WERI-Rb-1 (cell line): ENCODE data around the gene PAX7.

Source experiments
- DNase-seq: peaks from one replicate; pipeline ENCODE4 v3.0.0-alpha.2; 2020
- H3K27ac ChIP-seq: fragments of 250-450 bp; sonication (Bioruptor Pico); 2 replicates; pipeline ENCODE4 v1.5.1; 2020; ENCODE audit warnings: mild to moderate bottlenecking, moderate library complexity
- H3K27me3 ChIP-seq: fragments of 250-450 bp; sonication (Bioruptor Pico); 2 replicates; pipeline ENCODE4 v1.5.1; 2021; ENCODE audit warnings: mild to moderate bottlenecking, low read depth, moderate library complexity; ENCODE audit not compliant: insufficient read depth, severe bottlenecking
- H3K36me3 ChIP-seq: fragments of 250-450 bp; sonication (Bioruptor Pico); 2 replicates; pipeline ENCODE4 v1.5.1; 2020; ENCODE audit warnings: mild to moderate bottlenecking, moderate library complexity
- H3K4me3 ChIP-seq: 2 replicates; pipeline ENCODE4 v1.5.1; 2011; ENCODE audit warnings: low read depth, mild to moderate bottlenecking, control low read depth, low read length
- H3K9me3 ChIP-seq: fragments of 250-450 bp; sonication (Bioruptor Pico); 2 replicates; pipeline ENCODE4 v1.5.1; 2021; ENCODE audit warnings: mild to moderate bottlenecking, moderate library complexity; ENCODE audit not compliant: severe bottlenecking
- CTCF ChIP-seq: IDR thresholded peaks from 2 replicates; pipeline ENCODE4 v1.5.1; 2011; ENCODE audit warnings: low read depth, mild to moderate bottlenecking, control low read depth, inconsistent platforms, low read length

Gene PAX7

GRCh38 chr1:18730321-18730720 is 99.7 kb downstream of the PAX7 start:
- no peak for DNase-seq
- no peaks in the 10 kb centered on the region for H3K27me3 ChIP-seq
- TF ChIP-seq CTCF: no peak

GRCh38 chr1:18731148-18731547 is 100.5 kb downstream of the PAX7 start:
- DNase-seq: no peak
- Histone ChIP-seq H3K36me3 (no peaks in the 10 kb centered on the region), H3K4me3 (no peak overlapping the region), H3K9me3 (no peaks in the 10 kb centered on the region), H3K27me3 (no peaks in the 10 kb centered on the region), H3K27ac (no peak overlapping the region)
- TF ChIP-seq CTCF: 0 out of 2 replicates have a peak, but pooled peaks have one; percentile 10

More at GRCh38 chr1:18730321-18730720, 99.7 kb downstream of the PAX7 start:
- Histone ChIP-seq H3K27ac (no peak overlapping the region), H3K9me3 (no peaks in the 10 kb centered on the region), H3K36me3 (no peaks in the 10 kb centered on the region), H3K4me3 (no peak overlapping the region)

DNA sequence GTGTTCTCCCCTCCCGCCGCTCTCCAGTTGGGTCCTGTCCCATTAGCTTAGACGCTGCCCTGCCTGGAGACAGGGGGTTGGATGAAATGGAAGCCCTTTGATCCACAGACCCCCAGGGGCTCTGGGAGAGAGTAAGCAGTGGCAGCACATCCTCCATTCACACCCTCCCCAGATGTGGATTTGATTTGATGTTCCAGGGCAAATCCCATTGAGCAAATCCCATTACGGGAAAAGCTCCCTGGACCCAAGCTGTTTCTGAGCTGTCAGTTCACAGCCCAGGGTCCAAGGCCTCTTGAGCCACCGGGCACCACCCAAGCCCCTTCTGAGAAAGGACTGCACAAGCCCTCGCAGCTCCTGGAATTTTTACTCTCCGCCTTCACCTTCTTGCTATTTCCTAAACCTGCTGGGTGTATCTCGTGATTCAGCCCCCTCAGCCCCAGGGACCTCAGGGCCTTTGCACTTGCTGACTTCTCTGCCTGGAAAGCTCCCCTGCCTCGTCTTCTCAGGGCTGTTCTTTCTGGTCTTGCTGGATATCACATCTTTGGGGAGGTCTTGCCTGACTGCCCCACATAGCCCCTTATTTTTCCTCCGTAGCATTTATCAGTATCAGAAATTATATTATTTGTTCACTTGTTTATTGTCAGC is 101.1 kb downstream of the PAX7 start:
- Histone ChIP-seq H3K36me3 (no peaks in the 10 kb centered on the region), H3K4me3 (no peak overlapping the region), H3K9me3 (no peaks in the 10 kb centered on the region), H3K27me3 (no peaks in the 10 kb centered on the region), H3K27ac (no peak overlapping the region)
- no peak for TF ChIP-seq CTCF
- DNase-seq: no peak

DNA sequence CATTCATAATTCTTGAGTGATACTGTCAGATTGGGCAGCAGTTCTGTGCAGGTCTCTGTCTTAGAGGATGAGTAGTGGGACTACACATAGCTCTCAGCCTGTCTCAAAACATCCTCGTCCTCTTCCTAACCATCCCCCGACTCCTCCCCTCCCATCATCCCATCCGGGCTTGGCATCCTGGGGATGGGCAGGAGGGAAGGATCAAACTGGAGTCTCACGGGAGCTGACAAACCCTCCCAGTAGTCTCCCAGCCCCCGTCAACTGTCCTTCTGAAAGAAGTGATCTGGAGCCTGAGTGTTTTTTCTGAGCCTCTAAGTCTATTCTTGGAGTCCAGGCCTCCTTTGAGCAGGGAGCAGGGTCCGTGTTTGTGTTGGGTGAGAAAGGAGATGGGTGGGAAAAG is 102.0 kb downstream of the PAX7 start:
- no peak for TF ChIP-seq CTCF
- DNase-seq: no peak
- Histone ChIP-seq H3K4me3 (no peak overlapping the region), H3K27me3 (no peaks in the 10 kb centered on the region), H3K9me3 (no peaks in the 10 kb centered on the region), H3K27ac (no peak overlapping the region), H3K36me3 (no peaks in the 10 kb centered on the region)

- DNase-seq: no peak
- H3K4me3 ChIP-seq: no peak overlapping the region
- no peak overlapping the region for H3K27ac ChIP-seq
- no peaks in the 10 kb centered on the region for H3K27me3 ChIP-seq
- H3K9me3 ChIP-seq: no peaks in the 10 kb centered on the region
- no peak for TF ChIP-seq CTCF
- no peaks in the 10 kb centered on the region for H3K36me3 ChIP-seq
These were observed 103.4 kb downstream of the PAX7 start for GRCh38 chr1:18734001-18734400.
